ENCODE measurements around the gene MYL3.

- no peak for TF ChIP-seq CTCF (IDR thresholded peaks at IDR 0.05; ENCODE audit: insufficient read depth, low read length)
- TF ChIP-seq REST (IDR thresholded peaks at IDR 0.05; ENCODE audit: insufficient replicate concordance, low read depth): no peak
Measured at GRCh38 chr3:46891132-46891531, 27.9 kb upstream of the MYL3 start.
